CD4-positive, alpha-beta T cell treated with Interleukin-10 for 1 hour (primary cell): ENCODE results near the gene NCAPG2.
A peak's percentile ranks its signal among the peaks of the same experiment; 100 is the strongest.

ENCODE experiments used
- DNase-seq: peaks from one replicate; pipeline ENCODE4 v3.0.0-alpha.2; 2020

Gene NCAPG2

DNA sequence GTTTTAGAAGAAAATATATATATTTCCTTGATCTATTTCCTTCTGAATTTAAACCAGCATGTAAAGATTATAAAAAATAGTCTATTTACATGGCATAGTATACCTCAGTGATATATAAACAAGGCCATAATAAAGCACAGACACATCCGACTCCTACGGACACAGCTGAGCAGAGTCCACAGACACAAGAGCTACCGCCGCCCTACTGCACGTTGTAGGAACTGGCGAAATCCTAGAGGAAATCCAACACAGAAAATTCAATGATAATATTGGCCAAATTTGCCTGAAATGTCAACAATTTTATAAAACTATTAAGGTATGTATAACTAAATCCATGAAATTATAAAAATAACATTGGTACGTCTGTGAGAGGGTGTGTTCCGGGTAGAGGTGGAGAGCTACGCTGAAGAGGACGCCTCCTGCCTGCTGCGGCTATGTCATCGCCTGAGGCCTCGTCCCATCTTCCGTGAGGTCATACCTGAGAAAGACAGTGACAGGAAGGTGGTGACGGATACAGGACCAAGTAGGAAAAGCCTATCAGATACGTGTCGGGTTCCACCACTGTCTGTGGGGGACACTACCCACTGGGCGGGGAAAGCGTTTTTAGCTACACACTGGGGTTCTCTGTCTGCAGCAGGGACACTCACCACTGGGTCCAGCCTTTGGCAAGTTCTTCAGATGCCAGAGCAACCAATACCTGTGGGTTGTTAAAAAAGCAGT, 29.3 kb upstream of the NCAPG2 start:
- no peak for DNase-seq

DNA sequence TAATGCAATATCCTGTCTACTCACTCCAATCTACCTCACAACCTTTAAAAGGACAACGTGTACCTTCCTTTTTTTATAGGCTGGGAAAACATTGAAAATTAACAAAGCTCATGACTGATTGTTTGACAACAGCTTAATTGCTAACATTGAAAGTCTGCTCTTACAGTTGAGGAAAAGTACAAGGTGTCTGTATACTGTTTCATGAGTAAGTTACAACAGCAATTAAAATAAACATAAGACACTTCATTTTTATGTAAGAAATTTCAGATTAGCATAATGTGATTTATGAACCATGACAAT, 28.6 kb upstream of the NCAPG2 start:
- DNase-seq, result no peak

- DNase-seq, result no peak
Measured at GRCh38 chr7:158732494-158733219, 28.1 kb upstream of the NCAPG2 start.

DNA sequence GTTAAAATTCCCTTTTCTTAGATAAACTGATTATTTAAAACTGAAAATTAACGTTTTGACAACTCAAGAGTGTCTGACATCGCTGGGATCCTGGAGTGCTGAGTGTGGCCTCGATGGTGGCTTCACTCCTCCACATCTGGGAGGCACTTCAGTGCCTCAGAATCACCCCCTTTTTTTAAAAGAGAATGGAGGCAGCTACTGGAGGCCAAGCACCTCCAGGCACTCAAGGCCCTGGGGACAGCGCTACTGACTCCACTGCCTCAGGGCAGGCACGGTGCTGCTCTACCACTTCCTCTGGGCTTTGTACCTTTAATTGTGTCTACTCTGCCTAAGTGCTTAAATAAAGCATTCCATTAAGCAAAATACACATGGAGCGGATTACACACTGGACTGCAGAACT, 27.2 kb upstream of the NCAPG2 start:
- DNase-seq, result no peak

- DNase-seq, result no peak
Measured at GRCh38 chr7:158730383-158731346, 26.1 kb upstream of the NCAPG2 start.

DNA sequence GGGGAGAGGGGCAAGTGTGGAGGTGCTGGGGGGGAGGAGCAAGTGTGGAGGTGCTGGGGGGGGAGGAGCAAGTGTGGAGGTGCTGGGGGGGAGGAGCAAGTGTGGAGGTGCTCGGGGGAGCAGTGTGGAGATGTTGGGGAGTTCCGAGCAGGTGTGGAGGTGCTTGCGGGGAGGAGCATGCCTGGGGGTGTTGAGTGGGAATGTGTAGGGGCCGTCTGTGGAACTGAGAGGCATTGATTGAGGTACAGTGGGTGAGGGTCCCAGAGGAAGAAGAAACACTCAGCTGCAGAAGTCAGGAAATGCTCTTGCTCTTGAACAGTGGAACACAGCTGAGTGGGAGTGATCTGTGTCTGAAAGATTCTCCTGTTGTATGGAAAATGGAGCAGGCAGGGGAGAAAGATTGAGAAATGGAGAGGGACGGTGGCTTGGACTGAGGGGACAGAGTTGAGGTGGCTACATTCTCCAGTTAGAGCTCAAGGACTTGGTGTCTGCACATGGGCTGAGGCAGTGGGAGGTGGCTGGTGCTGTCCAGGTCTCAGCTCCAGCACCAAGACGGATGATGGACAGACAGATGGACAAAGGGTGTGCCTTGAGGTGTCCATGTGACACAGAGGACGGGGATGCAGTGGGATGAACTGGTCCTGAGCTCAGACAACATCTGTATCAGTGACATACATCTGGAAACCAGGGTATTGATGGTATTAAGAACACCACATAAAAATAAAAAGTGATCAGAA, 25.2 kb upstream of the NCAPG2 start:
- DNase-seq, result no peak

- DNase-seq, result no peak
Measured at GRCh38 chr7:158728911-158729645, 24.5 kb upstream of the NCAPG2 start.

DNA sequence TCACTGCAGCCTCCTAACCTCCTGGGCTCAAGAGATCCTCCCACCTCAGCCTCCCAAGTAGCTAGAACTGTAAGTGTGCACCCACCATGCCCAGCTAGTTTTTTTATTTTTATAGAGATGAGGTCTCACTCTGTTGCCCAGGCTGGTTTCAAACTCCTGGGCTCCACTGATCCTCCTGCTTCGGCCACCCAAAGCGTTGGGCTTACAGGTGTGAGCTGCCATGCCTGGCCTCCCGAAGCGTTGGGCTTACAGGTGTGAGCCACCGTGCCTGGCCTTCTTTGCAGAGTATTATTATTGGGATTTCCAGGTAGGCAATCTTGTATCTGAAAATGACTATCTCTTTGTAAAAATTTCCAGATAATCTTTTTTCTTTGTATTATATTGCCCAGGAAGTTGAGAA, 23.1 kb upstream of the NCAPG2 start:
- no peak for DNase-seq

DNA sequence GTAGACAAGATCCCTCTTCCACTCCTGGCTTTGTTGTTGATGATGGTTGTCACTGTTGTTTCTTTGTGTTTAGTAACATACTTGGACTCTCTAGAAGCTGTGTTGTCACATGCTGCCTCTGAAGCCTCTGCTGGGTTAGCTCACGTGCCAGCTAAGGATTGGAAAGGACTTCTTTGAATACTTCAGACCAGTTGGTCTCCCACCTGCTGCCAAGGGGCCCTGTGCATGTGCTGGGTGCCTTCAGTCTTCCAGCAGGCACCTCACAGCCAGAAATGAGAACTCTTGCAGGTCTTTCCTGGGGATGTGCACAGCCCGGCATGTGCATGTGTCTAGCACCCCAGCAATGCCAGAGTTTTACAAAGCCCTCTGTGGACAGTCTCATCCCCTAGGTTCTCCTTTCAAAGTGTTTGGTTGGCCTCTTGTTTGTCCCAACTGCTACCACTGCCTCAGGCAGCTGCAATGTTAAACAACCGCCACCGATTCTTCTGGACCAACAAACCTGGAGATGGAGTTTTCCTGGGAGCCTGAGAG, 21.7 kb upstream of the NCAPG2 start:
- no peak for DNase-seq

DNA sequence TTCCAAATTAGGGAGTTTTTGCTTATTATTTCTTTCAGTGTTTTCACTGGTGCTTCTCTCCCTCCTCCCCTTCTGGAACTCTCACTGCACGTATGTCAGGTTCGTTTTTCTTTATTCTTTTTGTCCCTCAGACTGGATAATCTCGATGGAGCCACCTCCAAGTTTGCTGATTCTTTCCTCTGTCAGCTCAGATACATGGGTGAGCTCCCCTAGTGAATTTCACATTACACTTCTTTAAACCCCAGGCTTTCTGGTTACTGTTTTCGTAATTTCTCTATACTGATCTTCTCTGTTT, 20.8 kb upstream of the NCAPG2 start:
- DNase-seq, result no peak

DNA sequence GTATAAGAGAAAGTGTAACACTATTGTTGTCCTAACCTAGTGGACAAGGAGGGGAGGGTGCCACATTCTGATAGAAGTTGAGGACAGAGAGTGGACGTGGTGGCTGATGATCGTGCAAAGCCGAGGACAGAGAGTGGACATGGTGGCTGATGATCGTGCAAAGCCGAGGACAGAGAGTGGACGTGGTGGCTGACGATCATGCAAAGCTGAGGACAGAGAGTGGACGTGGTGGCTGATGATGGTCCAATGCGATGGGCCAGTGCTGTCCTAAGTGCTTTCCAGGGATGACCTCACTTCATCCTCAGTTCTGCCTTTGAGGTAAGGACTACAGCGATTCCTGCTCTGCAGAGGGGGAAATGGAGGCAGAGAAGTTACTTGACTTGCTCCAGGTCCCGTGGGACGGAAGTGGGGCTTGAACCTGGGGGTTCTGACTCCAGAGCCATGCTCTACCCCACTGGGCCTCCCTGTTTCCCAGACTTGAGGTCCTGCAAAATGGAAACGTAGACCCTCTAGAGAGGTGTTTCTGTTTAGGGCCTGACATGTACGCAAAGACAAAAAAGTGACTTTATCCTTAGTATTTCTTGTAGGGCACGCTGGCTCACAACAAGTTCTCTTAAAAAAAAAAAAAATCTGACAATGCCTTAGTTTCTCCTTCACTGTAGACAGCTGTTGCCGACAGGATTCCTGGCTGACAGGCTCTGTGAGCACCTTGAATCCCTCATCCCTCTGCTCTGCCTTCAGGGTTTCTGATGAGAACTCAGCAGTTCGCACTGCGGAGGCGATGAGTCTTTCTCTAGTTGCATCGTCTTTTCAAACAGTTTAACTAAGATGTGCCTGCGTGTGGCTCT, 20.3 kb upstream of the NCAPG2 start:
- no peak for DNase-seq

GRCh38 chr7:158723714-158724385, 19.2 kb upstream of the NCAPG2 start:
- DNase-seq, result no peak

- no peak for DNase-seq
Measured at GRCh38 chr7:158723266-158723665, 18.7 kb upstream of the NCAPG2 start.

DNA sequence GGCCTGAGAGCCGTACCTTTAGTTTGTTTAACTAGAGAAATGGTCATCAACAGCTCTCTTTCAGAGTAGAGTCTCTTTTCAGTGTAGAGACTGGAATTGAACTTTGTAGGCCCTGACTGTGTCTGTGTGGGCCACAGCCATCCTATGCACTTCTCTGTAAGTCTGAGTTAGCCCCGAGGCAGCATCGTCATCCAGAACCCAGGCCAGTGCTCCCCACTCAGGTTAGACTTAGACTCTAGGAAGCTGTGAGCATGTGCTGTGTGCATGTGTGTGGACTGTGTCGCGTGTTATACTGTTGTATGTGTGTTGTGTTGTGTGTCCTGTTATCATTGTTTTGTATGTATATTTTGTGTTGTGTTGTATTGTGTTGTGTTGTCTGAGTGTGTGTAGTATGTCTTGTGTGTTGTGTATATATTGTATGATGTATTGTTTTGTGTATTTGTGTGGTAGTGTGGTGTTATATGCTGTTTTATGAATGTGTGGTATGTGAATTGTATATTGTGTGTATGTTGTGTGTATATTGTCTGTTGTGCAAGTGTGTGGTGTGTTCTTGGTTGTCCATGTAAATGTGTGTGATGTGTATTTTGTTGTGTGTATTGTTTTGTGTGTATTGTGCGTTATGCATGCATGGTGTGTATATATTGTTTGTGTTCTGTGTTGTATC, 18.1 kb upstream of the NCAPG2 start:
- DNase-seq, result no peak

GRCh38 chr7:158720112-158720511, 15.5 kb upstream of the NCAPG2 start:
- DNase-seq, result no peak

GRCh38 chr7:158716802-158717201, 12.2 kb upstream of the NCAPG2 start:
- no peak for DNase-seq

GRCh38 chr7:158710651-158711102, 6.1 kb upstream of the NCAPG2 start:
- peak; percentile 34 for DNase-seq

DNA sequence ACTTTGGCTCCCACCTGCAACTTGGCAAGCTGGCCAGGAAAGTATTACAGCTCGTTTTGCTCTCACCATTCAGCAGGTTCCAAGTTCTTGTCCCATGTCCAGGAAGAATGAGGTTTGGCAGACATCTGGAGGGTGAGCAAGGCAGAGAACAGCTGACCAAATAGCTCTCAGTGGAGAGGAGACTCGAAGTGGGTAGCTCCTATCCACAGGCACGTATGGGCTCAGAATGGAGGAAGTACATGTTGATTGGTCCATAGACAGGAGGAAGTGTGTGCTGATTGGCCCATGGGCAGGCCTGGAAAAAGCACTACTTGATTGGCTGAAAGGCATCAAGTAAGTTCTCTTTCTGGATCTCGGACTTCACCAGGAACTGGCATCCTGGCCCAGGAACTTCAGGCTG, 3.0 kb upstream of the NCAPG2 start:
- DNase-seq, result no peak

- DNase-seq, result no peak
Measured at GRCh38 chr7:158706710-158707590, 2.3 kb upstream of the NCAPG2 start.
